Right atrium auricular region (tissue), 2 donors: ENCODE data around the gene EDNRB. TPM values are rescaled to one million over a fixed set of nuclear protein-coding genes. Genes with fewer than 3 reads are reported as not detected.

Experiments used
- DNase-seq: peaks from one replicate; pipeline ENCODE4 v3.0.0-alpha.2; 2019; ENCODE audit warnings: low spot score
- H3K27ac ChIP-seq, 2 donors: fragments of 200-600 bp; sonication (generic); 1 replicate in 1 of 2; 2 replicates in 1 of 2; pipeline ENCODE4 v1.5.1; 2016 to 2019
- H3K27me3 ChIP-seq, 2 donors: fragments of 200-600 bp; sonication (generic); one replicate each; pipeline versions ENCODE4 v1.5.1 to v1.6.0; 2017 to 2019
- H3K36me3 ChIP-seq: fragments of 200-600 bp; sonication (generic); one replicate; pipeline ENCODE4 v1.5.1; 2016
- H3K4me1 ChIP-seq, 2 donors: fragments of 200-600 bp; sonication (generic); one replicate each; pipeline versions ENCODE4 v1.5.1 to v1.6.0; 2017 to 2019
- H3K4me3 ChIP-seq, 2 donors: fragments of 200-600 bp; sonication (generic); 1 replicate in 1 of 2; 2 replicates in 1 of 2; pipeline ENCODE4 v1.5.1; 2017 to 2019; ENCODE audit warnings: mild to moderate bottlenecking in 1 of 2, moderate library complexity in 1 of 2
- H3K9me3 ChIP-seq, 2 donors: fragments of 200-600 bp; sonication (generic); one replicate each; pipeline ENCODE4 v1.5.1; 2019
- CTCF ChIP-seq, 2 donors: fragments of 200-600 bp; sonication (generic); IDR thresholded peaks; one replicate each; pipeline ENCODE4 v1.5.1; 2019; ENCODE audit warnings: antibody characterized with exemption in 2 of 2
- total RNA-seq, 2 donors: library from RNA; depleted of rRNA; stranded (reverse); fragments of >200 nt; gene quantifications; one replicate each; pipeline ENCODE4 v1.1.0, GENCODE V29; 2016

The EDNRB gene
- total RNA-seq, 2 donors from 2014 or later = 52.1 to 68.0 TPM

DNA sequence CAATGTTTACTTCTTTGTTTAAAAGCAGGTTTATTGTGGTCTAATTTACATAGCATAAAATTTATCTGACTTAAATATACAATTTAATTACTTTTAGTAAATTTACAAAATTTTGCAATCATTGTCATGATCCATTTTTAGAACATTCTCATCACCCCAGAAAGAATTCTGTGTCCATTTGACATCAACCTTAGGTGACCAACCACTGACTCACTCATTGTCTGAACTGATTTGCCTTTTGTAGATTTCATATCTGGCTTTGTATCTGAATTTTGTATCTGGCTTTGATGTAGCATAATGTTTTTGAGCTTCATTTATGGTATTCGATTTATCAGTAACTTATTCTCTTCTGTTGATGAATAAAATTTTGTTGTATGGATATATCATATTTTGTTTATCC, 40.4 kb downstream of the EDNRB start:
- Histone ChIP-seq H3K4me3 (no peak overlapping the region), H3K27me3 (no peaks in the 10 kb centered on the region), H3K9me3 (no peaks in the 10 kb centered on the region), H3K4me1 (no peaks in the 10 kb centered on the region), H3K27ac (no peak overlapping the region), H3K36me3 (no peaks in the 10 kb centered on the region)
- no peak for DNase-seq
- no peak for TF ChIP-seq CTCF (IDR thresholded peaks at IDR 0.05)

DNA sequence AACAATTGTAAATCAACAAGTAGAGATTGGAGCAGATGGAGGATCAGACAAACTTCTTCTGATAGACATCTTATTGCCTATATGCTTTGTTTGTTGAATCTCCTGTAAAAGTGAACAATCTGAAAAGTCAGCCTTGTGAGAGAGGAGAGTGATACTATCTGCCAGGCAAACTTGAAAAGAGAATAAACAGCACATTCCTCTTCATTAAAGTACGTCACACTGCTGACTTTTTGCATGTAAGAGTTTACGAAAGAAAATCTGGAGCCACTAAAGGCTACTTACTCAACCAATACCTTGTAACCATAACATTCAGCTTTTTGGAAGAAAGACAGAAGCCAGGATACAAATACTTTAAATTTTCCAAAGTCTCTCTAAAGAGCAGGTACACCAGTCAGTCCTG, 42.5 kb downstream of the EDNRB start:
- Histone ChIP-seq H3K4me1 (no peaks in the 10 kb centered on the region), H3K27me3 (no peaks in the 10 kb centered on the region), H3K36me3 (no peaks in the 10 kb centered on the region), H3K9me3 (no peaks in the 10 kb centered on the region), H3K27ac (no peak overlapping the region), H3K4me3 (no peak overlapping the region)
- DNase-seq = no peak
- TF ChIP-seq CTCF (IDR thresholded peaks at IDR 0.05) = no peak

GRCh38 chr13:77874406-77874805, 44.2 kb downstream of the EDNRB start:
- no peaks in the 10 kb centered on the region for H3K9me3 ChIP-seq
- no peaks in the 10 kb centered on the region for H3K36me3 ChIP-seq
- no peak overlapping the region for H3K4me3 ChIP-seq
- no peak for DNase-seq
- H3K4me1 ChIP-seq = no peaks in the 10 kb centered on the region
- TF ChIP-seq CTCF (IDR thresholded peaks at IDR 0.05) = no peak
- H3K27me3 ChIP-seq = no peaks in the 10 kb centered on the region
- H3K27ac ChIP-seq = no peak overlapping the region

- no peak overlapping the region for H3K27ac ChIP-seq
- DNase-seq = no peak
- H3K4me3 ChIP-seq = no peak overlapping the region
- H3K27me3 ChIP-seq = no peaks in the 10 kb centered on the region
- no peak for TF ChIP-seq CTCF (IDR thresholded peaks at IDR 0.05)
- peaks cover 0 to under 1% of the 10 kb centered on the region in 2 donors for H3K9me3 ChIP-seq
- no peaks in the 10 kb centered on the region for H3K4me1 ChIP-seq
- H3K36me3 ChIP-seq = no peaks in the 10 kb centered on the region
Measured at GRCh38 chr13:77872995-77873394, 45.6 kb downstream of the EDNRB start.

GRCh38 chr13:77871596-77871995, 47.0 kb downstream of the EDNRB start:
- TF ChIP-seq CTCF (IDR thresholded peaks at IDR 0.05) = no peak
- Histone ChIP-seq H3K9me3 (peaks cover 0 to 9% of the 10 kb centered on the region in 2 donors), H3K4me1 (no peaks in the 10 kb centered on the region), H3K4me3 (no peak overlapping the region), H3K27me3 (no peaks in the 10 kb centered on the region), H3K27ac (no peak overlapping the region), H3K36me3 (no peaks in the 10 kb centered on the region)
- DNase-seq = no peak

DNA sequence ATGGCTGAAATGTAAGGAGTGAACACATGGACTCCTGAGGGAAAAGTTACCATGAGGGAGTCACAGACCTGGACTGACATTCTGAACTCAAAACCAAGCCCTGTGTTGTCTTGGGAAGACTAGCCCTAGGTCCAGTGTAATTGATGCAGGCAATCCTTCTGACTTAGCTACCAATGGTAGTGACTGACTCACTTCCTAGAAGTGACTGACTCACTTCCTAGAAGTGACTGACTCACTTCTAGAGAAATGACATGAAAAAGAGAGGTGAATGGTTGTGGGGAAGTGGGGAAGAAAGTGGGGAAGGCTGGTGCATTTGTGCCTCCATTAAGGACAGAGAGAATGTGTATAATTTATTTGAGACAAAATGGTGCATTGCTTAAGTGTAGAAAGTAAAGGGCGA, 49.9 kb downstream of the EDNRB start:
- Histone ChIP-seq H3K9me3 (peaks cover 0 to 9% of the 10 kb centered on the region in 2 donors), H3K36me3 (no peaks in the 10 kb centered on the region), H3K4me1 (no peaks in the 10 kb centered on the region), H3K27ac (no peak overlapping the region), H3K27me3 (no peaks in the 10 kb centered on the region), H3K4me3 (no peak overlapping the region)
- DNase-seq = no peak
- TF ChIP-seq CTCF (IDR thresholded peaks at IDR 0.05) = no peak
